CD4-positive, alpha-beta T cell (primary cell): ENCODE results near the gene KCNA1. TPM values are rescaled to one million over a fixed set of nuclear protein-coding genes. Genes with fewer than 3 reads are reported as not detected.

ENCODE experiments used
- ATAC-seq: fragments of 200-7000 bp; cut with Tn5 transposase; one replicate; pipeline ENCODE4 v1.10.0; 2022; ENCODE audit warnings: mild to moderate bottlenecking; ENCODE audit not compliant: poor library complexity
- CTCF ChIA-PET: fragments of 350-600 bp; sonication (Branson Sonifier 250); formaldehyde crosslinking; loops from one replicate; lab custom pipeline; 2021; ENCODE audit warnings: antibody characterized with exemption, inconsistent platforms; lab: Charles Lee
- POLR2A ChIA-PET: fragments of 350-600 bp; sonication (Branson Sonifier 250); formaldehyde crosslinking; loops from one replicate; lab custom pipeline; 2021; ENCODE audit warnings: antibody characterized with exemption, inconsistent platforms; lab: Charles Lee
- DNase-seq, 14 experiments: peaks; one replicate each; pipeline ENCODE4 v3.0.0-alpha.2; 2013 to 2020; ENCODE audit warnings: mixed read lengths in 2 of 14
- H3K27ac ChIP-seq, 2 donors: one replicate each; pipeline versions ENCODE4 v1.5.1 to v1.7.0; 2013; ENCODE audit warnings: low read length in 2 of 2, low read depth in 1 of 2, mild to moderate bottlenecking in 1 of 2
- H3K27me3 ChIP-seq, 2 experiments: 1 replicate in 1 of 2; 2 replicates in 1 of 2; pipeline versions ENCODE4 v1.6.1 to v1.7.0; 2013; ENCODE audit warnings: low read length in 2 of 2, control low read depth in 1 of 2, mild to moderate bottlenecking in 1 of 2, moderate library complexity in 1 of 2; ENCODE audit not compliant: insufficient read depth in 2 of 2, control insufficient read depth in 1 of 2
- H3K36me3 ChIP-seq: one replicate; pipeline ENCODE4 v1.6.1; 2013; ENCODE audit warnings: low read length, control low read depth; ENCODE audit not compliant: insufficient read depth
- H3K4me1 ChIP-seq: one replicate; pipeline ENCODE4 v1.6.1; 2013; ENCODE audit warnings: low read length, control low read depth; ENCODE audit not compliant: insufficient read depth
- H3K4me3 ChIP-seq: one replicate; pipeline ENCODE4 v1.5.1; 2013; ENCODE audit warnings: mild to moderate bottlenecking, low read length, moderate library complexity
- H3K9me3 ChIP-seq, 2 experiments: 1 replicate in 1 of 2; 2 replicates in 1 of 2; pipeline versions ENCODE4 v1.6.1 to v1.7.0; 2013; ENCODE audit warnings: low read length in 2 of 2, mild to moderate bottlenecking in 2 of 2, control low read depth in 1 of 2, moderate library complexity in 1 of 2; ENCODE audit not compliant: control insufficient read depth in 1 of 2, insufficient read depth in 1 of 2
- H3K27ac Mint-ChIP-seq: one replicate; pipeline ENCODE4 v1.8.0; 2020; ENCODE audit warnings: mixed read lengths
- H3K27me3 Mint-ChIP-seq: one replicate; pipeline ENCODE4 v1.8.0; 2021; ENCODE audit warnings: mixed read lengths
- H3K36me3 Mint-ChIP-seq: one replicate; pipeline ENCODE4 v1.8.0; 2021; ENCODE audit warnings: low read depth, mixed read lengths
- H3K4me1 Mint-ChIP-seq: one replicate; pipeline ENCODE4 v1.8.0; 2021; ENCODE audit warnings: low read depth, mixed read lengths
- H3K4me3 Mint-ChIP-seq: one replicate; pipeline ENCODE4 v1.8.0; 2020; ENCODE audit warnings: mild to moderate bottlenecking, mixed read lengths
- H3K9me3 Mint-ChIP-seq: one replicate; pipeline ENCODE4 v1.8.0; 2020; ENCODE audit warnings: mixed read lengths
- intact Hi-C, 2 experiments: fragments of 100-400 bp; cut with DNase I in 1 of 2; cut with micrococcal nuclease in 1 of 2; formaldehyde crosslinking; loops; one replicate each; pipeline versions ENCODE4 v1.15.1 to v1.9.0; 2023 to 2025; cut with DNase I, micrococcal nuclease
- total RNA-seq, 174 experiments: library from RNA in 2 of 174; stranded (reverse) in 2 of 174; gene quantifications; one replicate each; pipeline ENCODE4 v1.2.3 and lab custom pipeline; 2021 to 2026
- TF ChIP-seq, protein P1 (sequence below): fragments of 200-600 bp; IDR thresholded peaks from one replicate; pipeline ENCODE4 v1.8.0; 2022; ENCODE audit warnings: antibody characterized with exemption, mild to moderate bottlenecking

The KCNA1 gene
- total RNA-seq, 2 experiments from 2014 or later, result not detected

DNA sequence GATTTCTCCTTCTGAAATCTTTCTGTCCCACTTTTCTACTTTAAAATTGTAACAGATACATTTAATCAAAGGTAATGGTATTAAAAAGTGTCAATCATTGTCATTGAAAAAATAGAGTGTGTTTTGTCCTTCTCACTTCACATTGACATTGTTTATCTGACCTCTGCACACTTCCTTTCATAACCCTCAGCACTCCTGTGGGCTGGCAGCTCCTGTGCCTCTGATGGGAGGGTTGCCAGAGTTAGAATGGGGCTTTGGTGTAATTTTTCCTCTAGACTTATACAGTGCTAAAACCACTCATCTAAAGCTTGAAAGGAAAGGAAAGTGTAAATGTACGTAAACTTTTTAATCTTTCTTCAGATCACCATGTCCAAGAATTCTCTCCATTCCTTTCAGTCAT is 23.7 kb downstream of the KCNA1 start:
- Mint-ChIP-seq H3K9me3 (no peaks in the 10 kb centered on the region), H3K4me1 (no peaks in the 10 kb centered on the region), H3K4me3 (no peak overlapping the region), H3K27ac (no peak overlapping the region), H3K27me3 (peaks cover 67% of the 10 kb centered on the region), H3K36me3 (no peaks in the 10 kb centered on the region)
- no peak for ATAC-seq
- H3K4me1 ChIP-seq, result no peaks in the 10 kb centered on the region
- intact Hi-C loops, result no loop called here
- TF ChIP-seq, protein P1, sequence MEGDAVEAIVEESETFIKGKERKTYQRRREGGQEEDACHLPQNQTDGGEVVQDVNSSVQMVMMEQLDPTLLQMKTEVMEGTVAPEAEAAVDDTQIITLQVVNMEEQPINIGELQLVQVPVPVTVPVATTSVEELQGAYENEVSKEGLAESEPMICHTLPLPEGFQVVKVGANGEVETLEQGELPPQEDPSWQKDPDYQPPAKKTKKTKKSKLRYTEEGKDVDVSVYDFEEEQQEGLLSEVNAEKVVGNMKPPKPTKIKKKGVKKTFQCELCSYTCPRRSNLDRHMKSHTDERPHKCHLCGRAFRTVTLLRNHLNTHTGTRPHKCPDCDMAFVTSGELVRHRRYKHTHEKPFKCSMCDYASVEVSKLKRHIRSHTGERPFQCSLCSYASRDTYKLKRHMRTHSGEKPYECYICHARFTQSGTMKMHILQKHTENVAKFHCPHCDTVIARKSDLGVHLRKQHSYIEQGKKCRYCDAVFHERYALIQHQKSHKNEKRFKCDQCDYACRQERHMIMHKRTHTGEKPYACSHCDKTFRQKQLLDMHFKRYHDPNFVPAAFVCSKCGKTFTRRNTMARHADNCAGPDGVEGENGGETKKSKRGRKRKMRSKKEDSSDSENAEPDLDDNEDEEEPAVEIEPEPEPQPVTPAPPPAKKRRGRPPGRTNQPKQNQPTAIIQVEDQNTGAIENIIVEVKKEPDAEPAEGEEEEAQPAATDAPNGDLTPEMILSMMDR, result no peak
- H3K27me3 ChIP-seq, result peaks cover 9 to 27% of the 10 kb centered on the region in 2 experiments
- no peak overlapping the region for H3K27ac ChIP-seq
- DNase-seq, result no peak
- H3K9me3 ChIP-seq, result no peaks in the 10 kb centered on the region
- CTCF ChIA-PET, result no interaction called here
- POLR2A ChIA-PET, result no interaction called here
- no peaks in the 10 kb centered on the region for H3K36me3 ChIP-seq
- H3K4me3 ChIP-seq, result no peak overlapping the region

DNA sequence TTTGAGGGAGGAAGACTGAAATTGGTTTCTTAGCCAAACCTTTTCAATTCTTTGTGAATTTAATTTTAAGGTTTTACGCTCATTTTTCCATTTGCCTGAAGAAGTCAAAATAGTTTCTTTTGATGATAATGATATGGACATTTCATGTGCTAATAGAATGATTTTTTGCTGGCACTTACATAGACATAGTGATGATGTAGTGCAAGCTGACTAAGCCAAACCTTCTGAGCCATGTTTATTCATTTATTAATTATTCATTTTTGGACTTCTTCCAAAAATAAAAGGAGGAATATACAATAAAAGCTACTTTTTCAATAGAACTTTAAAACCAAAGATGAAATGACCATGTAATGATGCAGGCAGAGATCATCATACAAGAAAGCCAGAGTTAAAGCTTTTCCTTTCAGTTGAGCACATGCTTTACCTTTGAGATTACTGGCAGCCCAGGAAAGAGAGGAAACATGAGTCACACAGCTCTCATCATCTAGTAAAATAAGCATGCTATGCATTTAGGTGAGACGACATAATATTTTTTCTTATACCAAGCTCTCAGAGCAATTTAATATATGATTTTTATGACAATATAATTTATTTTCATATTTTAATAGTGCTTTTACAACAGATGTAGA is 24.8 kb downstream of the KCNA1 start:
- ATAC-seq, result no peak
- TF ChIP-seq, protein P1, result no peak
- H3K9me3 ChIP-seq, result no peaks in the 10 kb centered on the region
- H3K36me3 ChIP-seq, result no peaks in the 10 kb centered on the region
- no peak overlapping the region for H3K4me3 ChIP-seq
- no peak overlapping the region for H3K4me3 Mint-ChIP-seq
- ChIA-PET CTCF (interaction anchor here (1.5 kb wide), 1 partner anchor 13 kb away, joined by 3 read pairs; no protein-coding TSS in a partner anchor), POLR2A (interaction anchor here (0.7 kb wide), 1 partner anchor 27 kb away, joined by 4 read pairs; no protein-coding TSS in a partner anchor)
- H3K4me1 ChIP-seq, result no peaks in the 10 kb centered on the region
- H3K4me1 Mint-ChIP-seq, result no peaks in the 10 kb centered on the region
- H3K9me3 Mint-ChIP-seq, result no peaks in the 10 kb centered on the region
- H3K27me3 Mint-ChIP-seq, result peaks cover 56% of the 10 kb centered on the region
- H3K27ac ChIP-seq, result no peak overlapping the region
- no peak for DNase-seq
- peaks cover 9 to 27% of the 10 kb centered on the region in 2 experiments for H3K27me3 ChIP-seq
- no peaks in the 10 kb centered on the region for H3K36me3 Mint-ChIP-seq
- intact Hi-C loops, result no loop called here
- H3K27ac Mint-ChIP-seq, result no peak overlapping the region

DNA sequence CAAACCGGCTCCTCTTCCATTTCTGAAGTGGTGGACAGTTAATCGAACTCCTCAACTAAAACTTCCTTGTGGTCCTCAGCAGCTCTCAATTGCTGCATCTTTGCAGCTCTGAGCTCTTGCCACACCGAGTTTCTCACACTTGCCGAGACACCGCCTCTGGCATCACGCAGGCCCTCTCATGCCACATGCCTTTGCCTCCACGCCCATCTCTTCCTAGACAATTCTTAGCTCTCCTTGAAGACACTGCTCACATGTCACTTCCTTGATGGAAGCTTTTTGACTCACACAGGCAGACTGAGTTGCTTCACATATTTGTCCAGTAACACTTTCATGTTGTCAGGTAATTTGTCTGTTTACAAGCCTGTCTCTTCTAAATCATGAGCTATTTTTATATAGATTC is 29.2 kb downstream of the KCNA1 start:
- ChIA-PET POLR2A (no interaction called here), CTCF (no interaction called here)
- DNase-seq, result no peak
- H3K27ac ChIP-seq, result no peak overlapping the region
- Mint-ChIP-seq H3K27me3 (peaks cover 20% of the 10 kb centered on the region), H3K4me1 (no peaks in the 10 kb centered on the region), H3K9me3 (no peaks in the 10 kb centered on the region), H3K27ac (no peak overlapping the region), H3K36me3 (no peaks in the 10 kb centered on the region), H3K4me3 (no peak overlapping the region)
- no peaks in the 10 kb centered on the region for H3K36me3 ChIP-seq
- TF ChIP-seq, protein P1, result no peak
- H3K27me3 ChIP-seq, result peaks cover 0 to 15% of the 10 kb centered on the region in 2 experiments
- H3K4me1 ChIP-seq, result no peaks in the 10 kb centered on the region
- H3K9me3 ChIP-seq, result no peaks in the 10 kb centered on the region
- ATAC-seq, result no peak
- no peak overlapping the region for H3K4me3 ChIP-seq
- intact Hi-C loops, result no loop called here
